HG02870 (cell line): Measurements from ENCODE around the gene ANKRD23.
"Not testable (repeated sequence)": the region's sequence is repeated elsewhere in the genome, so short reads cannot be mapped to it uniquely, and the experiment has no call there.

Source experiments
- ATAC-seq: cut with Tn5 transposase; IDR thresholded peaks from one replicate; pipeline ENCODE4 v1.9.1; 2021; ENCODE audit warnings: mild to moderate bottlenecking, moderate library complexity; ENCODE audit not compliant: unreplicated experiment

ANKRD23 gene

DNA sequence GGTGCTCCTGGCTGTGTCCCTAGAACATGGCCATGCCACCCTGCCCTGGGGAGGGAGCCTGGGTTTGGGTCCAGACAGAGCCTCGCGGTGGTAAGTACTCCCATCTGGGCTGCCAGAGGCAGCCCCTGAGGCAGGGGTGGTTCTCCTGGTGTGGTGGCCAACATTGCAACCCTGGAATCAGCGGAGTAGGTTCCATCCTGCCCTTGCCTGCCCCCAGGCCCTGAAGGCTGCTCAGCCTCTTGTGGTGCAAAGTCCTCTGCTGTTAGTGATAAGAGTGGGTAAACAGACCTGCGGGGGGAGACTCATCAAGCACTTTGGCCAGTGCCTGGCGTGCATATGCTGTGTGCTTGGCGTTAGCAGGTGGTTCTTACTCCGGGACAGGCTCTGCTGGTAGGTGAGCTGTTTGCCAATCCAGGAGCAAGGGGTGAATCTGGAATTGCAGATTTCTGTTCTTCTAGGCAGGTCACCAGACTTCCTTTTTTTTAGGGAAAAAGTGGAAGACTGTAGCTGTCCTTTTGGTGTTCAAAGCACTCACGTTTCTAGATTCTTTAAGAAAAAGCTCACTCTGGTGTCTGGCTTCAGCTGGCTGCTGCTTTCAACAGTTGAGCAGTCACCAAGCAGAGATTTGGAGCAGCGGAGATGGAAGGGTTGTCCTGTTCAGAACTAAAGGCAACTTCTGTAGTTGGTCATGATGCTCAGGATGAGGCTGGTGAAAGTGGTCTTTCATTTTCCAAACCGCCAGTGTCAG lies 24.5 kb downstream of the ANKRD23 start:
- ATAC-seq = no peak

GRCh38 chr2:96817882-96818281 lies 25.9 kb downstream of the ANKRD23 start:
- ATAC-seq = no peak

- ATAC-seq = no peak
Measured at GRCh38 chr2:96816836-96817702, 26.8 kb downstream of the ANKRD23 start.

DNA sequence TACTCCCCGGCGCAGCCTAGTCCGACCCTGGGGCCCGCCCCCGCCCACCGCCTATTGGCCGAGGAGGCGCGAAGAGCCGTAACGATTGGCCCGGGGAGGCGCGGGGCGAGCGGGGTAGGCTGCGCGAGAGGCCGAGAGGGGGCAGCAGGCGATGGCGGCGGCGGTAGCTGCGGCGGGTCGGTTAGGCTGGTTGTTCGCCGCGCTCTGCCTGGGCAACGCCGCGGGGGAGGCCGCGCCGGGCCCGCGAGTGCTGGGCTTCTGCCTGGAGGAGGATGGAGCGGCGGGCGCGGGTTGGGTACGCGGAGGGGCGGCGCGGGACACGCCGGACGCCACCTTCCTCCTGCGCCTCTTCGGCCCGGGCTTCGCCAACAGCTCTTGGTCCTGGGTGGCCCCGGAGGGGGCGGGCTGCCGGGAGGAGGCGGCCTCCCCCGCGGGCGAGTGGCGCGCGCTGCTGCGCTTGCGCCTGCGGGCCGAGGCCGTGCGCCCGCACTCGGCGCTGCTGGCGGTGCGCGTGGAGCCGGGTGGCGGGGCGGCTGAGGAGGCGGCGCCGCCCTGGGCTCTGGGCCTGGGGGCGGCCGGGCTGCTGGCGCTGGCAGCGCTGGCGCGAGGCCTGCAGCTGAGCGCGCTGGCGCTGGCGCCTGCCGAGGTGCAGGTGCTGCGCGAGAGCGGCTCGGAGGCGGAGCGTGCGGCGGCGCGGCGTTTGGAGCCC lies 27.5 kb downstream of the ANKRD23 start, which contains the start of gene CNNM3:
CNNM3 (plus strand) TSS at position 142 of the 709 bp plus-strand sequence; CDS start at position 152, 10 bp downstream.
- peak; percentile 85 for ATAC-seq

- no peak for ATAC-seq
Measured at GRCh38 chr2:96815326-96816126, 28.3 kb downstream of the ANKRD23 start.

GRCh38 chr2:96813656-96814055 lies 30.2 kb downstream of the ANKRD23 start:
- no peak for ATAC-seq

DNA sequence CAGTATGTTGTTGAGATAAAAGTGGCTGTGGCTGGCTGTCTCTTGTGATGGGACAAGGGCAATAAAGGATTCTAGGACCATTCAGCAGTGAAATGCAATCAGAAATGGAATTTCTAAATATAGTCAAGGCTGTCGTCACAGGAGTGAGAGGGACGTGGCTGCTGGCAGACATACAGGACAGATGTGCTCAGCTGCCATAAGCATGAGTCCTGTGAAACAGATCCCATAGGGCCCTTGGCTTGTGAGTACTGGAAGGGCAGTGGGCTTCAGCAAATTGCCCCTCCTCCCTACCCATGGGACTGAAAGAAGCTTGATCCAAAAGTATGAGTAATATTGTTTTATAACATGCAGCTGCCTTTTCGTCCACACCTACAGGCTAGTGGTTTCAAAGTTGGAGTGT lies 31.9 kb downstream of the ANKRD23 start:
- no peak for ATAC-seq

DNA sequence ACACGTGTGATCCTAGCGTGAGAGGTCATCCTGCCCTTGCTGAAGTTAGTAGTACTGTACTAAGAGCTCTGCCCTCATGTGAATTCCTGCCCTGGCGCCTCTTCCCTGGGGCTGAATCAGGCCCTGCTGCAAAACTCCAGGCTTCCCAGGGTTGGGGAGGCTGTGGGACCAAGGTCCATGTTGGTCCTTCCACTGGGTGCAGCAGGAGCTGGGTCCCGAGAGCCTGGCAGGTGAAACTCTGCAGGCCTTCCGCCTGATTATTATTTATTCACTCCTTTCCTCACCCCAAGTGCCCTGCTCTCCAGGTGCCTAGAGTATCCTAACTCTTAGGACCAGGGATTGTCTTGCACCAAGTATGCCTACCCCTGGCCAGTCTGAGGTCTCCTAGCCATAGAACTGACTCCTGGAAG lies 33.0 kb downstream of the ANKRD23 start:
- ATAC-seq = no peak

GRCh38 chr2:96809951-96810782 lies 33.7 kb downstream of the ANKRD23 start:
- ATAC-seq = no peak

DNA sequence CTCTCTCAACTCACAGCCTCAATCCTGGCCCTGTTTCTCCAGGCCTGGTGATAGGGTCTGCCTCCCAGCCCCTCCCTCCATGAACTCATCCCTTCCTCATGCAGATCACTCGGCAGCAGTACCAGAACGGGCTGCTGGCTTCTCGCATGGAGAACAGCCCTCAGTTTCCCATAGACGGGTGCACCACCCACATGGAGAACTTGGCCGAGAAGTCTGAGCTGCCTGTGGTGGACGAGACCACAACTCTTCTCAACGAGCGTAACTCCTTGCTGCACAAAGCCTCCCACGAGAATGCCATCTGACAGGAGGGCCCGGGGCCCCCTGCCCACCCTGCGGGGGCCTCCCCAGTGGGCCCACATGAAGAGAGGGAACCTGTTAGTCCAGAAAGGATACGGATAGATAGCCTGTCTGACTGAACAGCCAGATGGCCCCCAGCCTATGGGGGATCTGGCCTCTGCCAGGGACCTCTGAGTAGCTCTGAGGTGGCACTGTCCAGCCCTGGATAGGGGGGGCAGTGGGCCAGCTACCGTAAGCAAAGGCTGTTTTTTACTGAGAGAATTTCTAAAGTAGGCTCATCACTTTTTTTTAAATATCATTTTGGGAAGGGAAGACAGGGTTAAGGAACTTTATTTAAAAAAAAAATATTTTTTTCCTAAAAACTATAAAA lies 34.5 kb downstream of the ANKRD23 start:
- no peak for ATAC-seq

DNA sequence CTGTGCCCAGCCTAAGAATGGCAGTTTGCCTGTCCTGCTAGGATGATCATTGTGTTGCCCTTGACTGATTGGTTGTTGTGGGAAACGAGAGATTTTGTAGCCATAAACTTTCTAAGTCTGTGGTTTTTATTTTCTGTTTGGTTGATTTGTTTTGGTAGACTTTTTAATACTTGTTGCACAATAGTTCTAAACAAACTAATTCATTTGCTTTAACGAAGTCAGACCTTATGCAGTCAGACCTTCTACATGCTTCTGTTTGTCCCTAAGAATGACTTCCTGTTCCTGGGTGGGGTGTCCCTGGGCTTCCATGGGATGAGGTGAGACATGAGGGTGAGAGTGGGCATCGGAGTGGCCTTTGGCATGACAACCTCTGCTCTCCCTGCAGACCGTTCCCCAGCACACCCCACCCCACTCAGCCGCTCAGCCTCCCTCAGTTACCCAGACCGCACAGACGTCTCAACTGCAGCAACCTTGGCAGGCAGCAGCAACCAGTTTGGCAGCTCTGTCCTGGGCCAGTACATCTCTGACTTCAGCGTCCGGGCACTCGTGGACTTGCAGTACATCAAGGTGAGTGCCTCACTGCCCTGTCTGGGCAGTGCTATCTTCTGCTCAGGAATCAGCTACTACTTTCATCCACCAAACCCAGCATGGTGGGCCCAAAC lies 35.5 kb downstream of the ANKRD23 start:
- no peak for ATAC-seq

DNA sequence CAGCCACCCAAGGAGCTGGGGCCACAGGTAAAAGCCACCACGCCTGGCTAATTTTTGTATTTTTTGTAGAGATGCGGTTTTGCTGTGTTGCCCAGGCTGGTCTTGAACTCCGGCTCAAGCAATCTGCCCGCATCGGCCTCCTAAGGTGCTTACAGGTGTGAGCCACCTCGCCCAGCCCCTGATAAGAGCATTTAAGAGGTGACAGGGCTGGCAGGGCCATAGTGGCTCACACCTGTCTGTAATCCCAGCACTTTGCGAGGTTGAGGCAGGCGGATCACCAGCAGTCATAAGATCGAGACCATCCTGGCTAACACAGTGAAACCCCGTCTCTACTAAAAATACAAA lies 36.7 kb downstream of the ANKRD23 start:
- ATAC-seq = no peak

DNA sequence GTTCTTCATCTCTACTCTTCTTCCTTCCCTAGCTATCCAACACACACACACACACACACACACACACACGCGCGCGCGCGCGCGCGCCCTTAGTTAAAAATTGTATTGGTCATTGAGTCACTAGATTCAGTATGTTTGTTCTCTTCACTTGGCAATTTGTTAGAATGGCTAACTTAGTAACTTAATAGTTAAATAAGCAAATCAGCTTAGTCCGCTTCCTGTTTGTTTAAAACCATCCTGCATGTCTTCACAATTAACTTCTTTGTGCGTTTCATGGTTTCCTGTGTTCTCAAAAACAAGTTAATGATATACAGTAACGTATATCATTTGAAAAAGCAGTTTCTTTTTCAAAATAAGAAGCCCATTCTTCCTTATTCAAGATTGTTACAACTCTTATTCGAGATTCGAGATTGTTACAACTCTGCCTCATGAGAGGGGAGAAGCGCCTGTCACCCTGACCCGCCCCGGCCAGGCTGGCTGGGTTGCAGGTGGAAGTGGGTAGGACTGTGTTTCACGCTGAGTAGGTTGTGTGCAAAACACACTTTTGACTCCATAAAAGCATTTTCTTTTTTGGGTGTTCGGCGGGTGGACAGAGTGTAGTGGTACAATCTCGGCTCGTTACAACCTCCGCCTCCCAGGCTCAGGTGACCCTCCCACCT lies 37.2 kb downstream of the ANKRD23 start:
- ATAC-seq = no peak

- not testable (repeated sequence) for ATAC-seq
Measured at GRCh38 chr2:96805946-96806345, 37.9 kb downstream of the ANKRD23 start.

DNA sequence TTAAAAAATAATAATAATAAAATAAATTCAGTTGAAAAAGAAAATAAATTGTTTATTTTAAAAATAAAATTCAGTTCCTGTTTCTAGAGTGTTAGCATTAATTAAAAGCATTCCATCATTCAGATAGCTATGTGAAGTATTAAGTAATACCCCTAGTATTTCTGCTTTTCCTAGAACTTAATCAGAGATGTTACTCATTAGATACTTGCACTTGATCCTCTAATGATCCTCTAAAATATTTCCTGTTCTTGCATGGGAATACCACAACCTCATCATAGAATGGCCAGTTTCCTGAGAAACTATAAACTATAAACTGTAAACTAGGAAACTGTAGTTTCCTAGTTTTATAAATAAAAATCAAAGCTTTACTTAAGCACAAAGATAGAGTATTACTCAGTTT lies 38.8 kb downstream of the ANKRD23 start:
- ATAC-seq = no peak

GRCh38 chr2:96802721-96803120 lies 41.1 kb downstream of the ANKRD23 start:
- no peak for ATAC-seq

DNA sequence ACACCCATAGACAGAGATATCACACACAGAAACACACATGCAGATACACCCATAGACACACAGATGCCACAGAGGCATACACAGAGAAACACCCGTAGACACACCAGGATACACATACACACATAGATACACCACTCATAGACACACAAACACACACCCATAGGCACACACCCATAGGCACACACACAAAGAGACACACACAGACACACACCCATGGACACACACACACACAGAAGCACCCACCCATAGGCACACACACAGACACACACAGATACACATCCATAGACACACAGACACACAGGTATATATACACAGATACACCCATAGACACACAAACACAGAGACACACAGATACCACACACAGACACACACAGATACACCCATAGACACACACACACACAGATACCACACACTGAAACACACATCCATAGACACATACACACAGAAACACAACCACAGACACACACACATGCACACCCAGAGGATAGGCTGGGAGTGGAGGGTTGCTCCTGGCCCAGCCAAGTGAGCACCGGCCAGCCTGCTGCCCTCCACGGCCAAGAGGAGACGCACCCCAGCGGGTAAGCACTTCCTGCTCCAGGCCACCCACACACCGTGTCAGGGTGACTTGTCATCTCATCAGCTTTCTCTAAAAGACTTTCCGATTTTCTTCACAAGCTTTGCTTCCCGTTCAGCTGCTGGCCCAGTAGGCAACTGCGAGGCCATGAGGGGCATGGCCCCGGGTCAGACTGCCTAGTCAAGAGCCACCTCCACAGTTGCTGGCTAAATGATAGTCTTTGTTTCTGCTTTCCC lies 41.8 kb downstream of the ANKRD23 start:
- no peak for ATAC-seq
